AG04449 (cell line): ENCODE data around the gene CDC37.
A peak's percentile ranks its signal among the peaks of the same experiment; 100 is the strongest.

ENCODE experiments used
- CTCF ChIA-PET: fragments of 350-600 bp; formaldehyde crosslinking; extraction: SDS; loops from one replicate; lab custom pipeline; 2021; ENCODE audit warnings: antibody characterized with exemption; lab: Yijun Ruan, JAX
- POLR2A ChIA-PET: fragments of 400-600, 350-600 bp; formaldehyde crosslinking; extraction: SDS; loops from one replicate; lab custom pipeline; 2020; ENCODE audit warnings: antibody characterized with exemption, inconsistent platforms; lab: Yijun Ruan, JAX
- DNase-seq: peaks from one replicate; pipeline ENCODE4 v3.0.0-alpha.2; 2010; ENCODE audit warnings: low read depth, low spot score
- H3K4me3 ChIP-seq: 2 replicates; pipeline ENCODE4 v1.5.1; 2011; ENCODE audit warnings: low read depth, mild to moderate bottlenecking, control low read depth, low read length
- CTCF ChIP-seq: IDR thresholded peaks from one replicate; pipeline ENCODE4 v1.5.1; 2011; ENCODE audit warnings: mild to moderate bottlenecking, moderate library complexity, low read length, control low read depth, inconsistent platforms; ENCODE audit not compliant: insufficient read depth; ENCODE audit errors: missing control alignments

Gene CDC37

GRCh38 chr19:10422046-10422461 lies 18.7 kb upstream of the CDC37 start:
- no peak overlapping the region for H3K4me3 ChIP-seq
- no peak for DNase-seq
- TF ChIP-seq CTCF, result no peak
- ChIA-PET POLR2A (no interaction called here), CTCF (interaction anchor here (0.6 to 13.3 kb wide), 9 partner anchors 9 to 163 kb away, joined by 3 to 392 read pairs (median 4); partner anchors contain the start of gene CDC37)

GRCh38 chr19:10421240-10422045 lies 18.1 kb upstream of the CDC37 start:
- H3K4me3 ChIP-seq, result no peak overlapping the region; the same call in 1 of the 2 replicates
- TF ChIP-seq CTCF, result no peak
- POLR2A ChIA-PET, result no interaction called here
- DNase-seq, result no peak
- CTCF ChIA-PET, result interaction anchor here (0.6 to 13.3 kb wide), 9 partner anchors 10 to 163 kb away, joined by 3 to 392 read pairs (median 4); partner anchors contain the start of gene CDC37

GRCh38 chr19:10420444-10421239 lies 17.3 kb upstream of the CDC37 start, which contains the start of gene PDE4A:
Gene PDE4A, plus strand, starts transcription at chr19:10420538. Its CDS starts 227 bp downstream, at chr19:10420765.
- DNase-seq, result no peak
- ChIA-PET CTCF (interaction anchor here (1.1 to 13.3 kb wide), 7 partner anchors 11 to 149 kb away, joined by 3 to 392 read pairs (median 7); partner anchors contain the start of gene CDC37), POLR2A (no interaction called here)
- peak within 1 kb of the TSS; percentile 52 for H3K4me3 ChIP-seq
- peak; percentile 62 for TF ChIP-seq CTCF

- POLR2A ChIA-PET, result no interaction called here
- TF ChIP-seq CTCF, result no peak
- CTCF ChIA-PET, result interaction anchor here (1.9 to 20.1 kb wide), 4 partner anchors 7 to 28 kb away, joined by 8 to 392 read pairs (median 304); partner anchors contain the start of genes CDC37 and PDE4A
- H3K4me3 ChIP-seq, result peak overlapping the region; percentile 52
- DNase-seq, result no peak
These were observed 16.5 kb upstream of the CDC37 start for GRCh38 chr19:10419646-10420443.

- DNase-seq, result no peak
- TF ChIP-seq CTCF, result no peak
- ChIA-PET CTCF (interaction anchor here (1.9 to 20.1 kb wide), 4 partner anchors 7 to 35 kb away, joined by 6 to 392 read pairs (median 112); partner anchors contain the start of genes CDC37 and PDE4A), POLR2A (no interaction called here)
- peak overlapping the region; percentile 52 for H3K4me3 ChIP-seq
These were observed 15.9 kb upstream of the CDC37 start for GRCh38 chr19:10419200-10419645.
